H1 (cell line): ENCODE results near the gene WRAP53. TPM values are rescaled to one million over a fixed set of nuclear protein-coding genes. Genes with fewer than 3 reads are reported as not detected.

Experiments
- CTCF ChIA-PET: fragments of 300-600 bp; sonication (Branson Sonifier 250); formaldehyde crosslinking; loops from one replicate; lab custom pipeline; 2021; ENCODE audit not compliant: partially characterized antibody; lab: Charles Lee
- POLR2A ChIA-PET: fragments of 300-600 bp; sonication (Branson Sonifier 250); formaldehyde crosslinking; loops from one replicate; lab custom pipeline; 2021; ENCODE audit warnings: inconsistent platforms; ENCODE audit not compliant: partially characterized antibody; lab: Charles Lee
- DNase-seq, 2 experiments: peaks; one replicate each; pipeline versions ENCODE4 v3.0.0 to v3.0.0-alpha.2; 2010 to 2022; ENCODE audit warnings: low spot score in 2 of 2, low read depth in 1 of 2, mixed read lengths in 1 of 2
- FAIRE-seq: peaks from 2 replicates; lab custom pipeline; 2011; peaks lifted over from hg19 to GRCh38; lab: Jason Lieb, UNC
- H2AFZ ChIP-seq: 2 replicates; pipeline ENCODE4 v1.8.1; 2012; ENCODE audit warnings: low read length, inconsistent platforms
- H2AK5ac ChIP-seq: 2 replicates; pipeline ENCODE4 v1.6.1; 2013; ENCODE audit warnings: low read depth, low read length
- H2BK120ac ChIP-seq: replicated peaks from 2 replicates; pipeline ENCODE3; 2013; ENCODE audit warnings: low read depth, low read length, inconsistent platforms
- H2BK12ac ChIP-seq: 2 replicates; pipeline ENCODE4 v1.6.1; 2013; ENCODE audit warnings: low read depth, low read length
- H2BK15ac ChIP-seq: 2 replicates; pipeline ENCODE4 v1.6.1; 2013; ENCODE audit warnings: low read length
- H2BK20ac ChIP-seq: 2 replicates; pipeline ENCODE4 v1.6.1; 2013; ENCODE audit warnings: low read length
- H2BK5ac ChIP-seq: 2 replicates; pipeline ENCODE4 v1.6.1; 2013; ENCODE audit warnings: low read depth, low read length
- H3K14ac ChIP-seq: 2 replicates; pipeline ENCODE4 v1.6.1; 2013; ENCODE audit warnings: inconsistent platforms; ENCODE audit not compliant: insufficient read length
- H3K18ac ChIP-seq: 2 replicates; pipeline ENCODE4 v1.6.1; 2013; ENCODE audit warnings: low read length; ENCODE audit errors: extremely low read depth
- H3K23ac ChIP-seq: 2 replicates; pipeline ENCODE4 v1.6.1; 2013; ENCODE audit warnings: inconsistent platforms; ENCODE audit not compliant: insufficient read length
- H3K23me2 ChIP-seq: 2 replicates; pipeline ENCODE4 v1.6.1; 2013; ENCODE audit warnings: low read depth, low read length
- H3K27ac ChIP-seq: 2 replicates; pipeline ENCODE4 v1.6.1; 2011; ENCODE audit warnings: low read depth, low read length, inconsistent platforms
- H3K27me3 ChIP-seq, 4 experiments: replicated peaks in 1 of 4; 1 replicate in 1 of 4; 2 replicates in 3 of 4; pipeline versions ENCODE4 v1.6.1 to v1.8.1; 2011 to 2013; ENCODE audit warnings: low read length in 3 of 4, mild to moderate bottlenecking in 3 of 4, inconsistent platforms in 2 of 4, mixed read lengths in 2 of 4, moderate library complexity in 1 of 4; ENCODE audit not compliant: control insufficient read depth in 3 of 4, insufficient read depth in 3 of 4; ENCODE audit errors: extremely low read depth in 1 of 4
- H3K36me3 ChIP-seq, 4 experiments: 2 replicates each; pipeline versions ENCODE4 v1.6.1 to v1.8.1; 2011 to 2013; ENCODE audit warnings: mild to moderate bottlenecking in 4 of 4, low read length in 3 of 4, moderate library complexity in 2 of 4, control low read depth in 1 of 4, inconsistent platforms in 1 of 4; ENCODE audit not compliant: insufficient read depth in 4 of 4, control insufficient read depth in 2 of 4
- H3K4ac ChIP-seq: replicated peaks from 2 replicates; pipeline ENCODE3; 2013; ENCODE audit warnings: low read length, low read depth, mixed read lengths, inconsistent platforms; ENCODE audit not compliant: insufficient read length
- H3K4me1 ChIP-seq, 4 experiments: replicated peaks in 1 of 4; 1 replicate in 1 of 4; 2 replicates in 3 of 4; pipeline versions ENCODE4 v1.6.1 to v1.8.1; 2011 to 2013; ENCODE audit warnings: low read length in 3 of 4, inconsistent platforms in 2 of 4, mixed read lengths in 1 of 4; ENCODE audit not compliant: insufficient read depth in 4 of 4, control insufficient read depth in 3 of 4
- H3K4me2 ChIP-seq, 2 experiments: 2 replicates each; pipeline versions ENCODE4 v1.6.1 to v1.8.1; 2011 to 2013; ENCODE audit warnings: low read depth in 2 of 2, low read length in 2 of 2, control low read depth in 1 of 2, inconsistent platforms in 1 of 2, mild to moderate bottlenecking in 1 of 2; ENCODE audit not compliant: insufficient read depth in 1 of 2
- H3K4me3 ChIP-seq, 4 experiments: fragments of 200-600, 300-600 bp in 1 of 4; sonication (generic), shearing (Covaris generic), sonication (Bioruptor Twin) in 1 of 4; 2 replicates each; pipeline versions ENCODE4 v1.5.1 to v1.8.1; 2011 to 2016; ENCODE audit warnings: low read length in 4 of 4, low read depth in 3 of 4, control low read depth in 2 of 4, inconsistent platforms in 2 of 4, mild to moderate bottlenecking in 2 of 4, mixed read lengths in 1 of 4, moderate library complexity in 1 of 4; ENCODE audit not compliant: insufficient read depth in 2 of 4; ENCODE audit errors: extremely low read depth in 1 of 4
- H3K56ac ChIP-seq: replicated peaks from 2 replicates; pipeline ENCODE3; 2013; ENCODE audit warnings: low read depth, mild to moderate bottlenecking, mixed read lengths, low read length, inconsistent platforms; ENCODE audit not compliant: insufficient read length
- H3K79me1 ChIP-seq: 2 replicates; pipeline ENCODE4 v1.6.1; 2013; ENCODE audit warnings: low read depth, low read length, control low read depth
- H3K79me2 ChIP-seq, 2 experiments: 2 replicates each; pipeline versions ENCODE4 v1.6.1 to v1.8.1; 2012 to 2013; ENCODE audit warnings: low read length in 2 of 2, mild to moderate bottlenecking in 2 of 2, inconsistent platforms in 1 of 2; ENCODE audit not compliant: insufficient read depth in 2 of 2, control insufficient read depth in 1 of 2
- H3K9ac ChIP-seq, 4 experiments: replicated peaks in 1 of 4; 1 replicate in 1 of 4; 2 replicates in 3 of 4; pipeline versions ENCODE4 v1.6.1 to v1.8.1; 2011 to 2013; ENCODE audit warnings: low read depth in 3 of 4, low read length in 3 of 4, control low read depth in 2 of 4, mild to moderate bottlenecking in 2 of 4, moderate library complexity in 2 of 4, inconsistent platforms in 1 of 4; ENCODE audit errors: extremely low read depth in 1 of 4
- H3K9me3 ChIP-seq, 2 experiments: 2 replicates each; pipeline versions ENCODE4 v1.6.1 to v1.8.1; 2012 to 2013; ENCODE audit warnings: mild to moderate bottlenecking in 2 of 2, moderate library complexity in 2 of 2, control low read depth in 1 of 2, inconsistent platforms in 1 of 2, low read depth in 1 of 2, low read length in 1 of 2, mixed read lengths in 1 of 2; ENCODE audit not compliant: insufficient read depth in 2 of 2
- H4K20me1 ChIP-seq, 2 experiments: replicated peaks in 1 of 2; 2 replicates each; pipeline versions ENCODE3 to v1.8.1; 2011 to 2013; ENCODE audit warnings: inconsistent platforms in 2 of 2, low read length in 2 of 2, mild to moderate bottlenecking in 1 of 2; ENCODE audit not compliant: insufficient read depth in 2 of 2, control insufficient read depth in 1 of 2
- H4K5ac ChIP-seq: 2 replicates; pipeline ENCODE4 v1.6.1; 2013; ENCODE audit warnings: low read length, low read depth, mixed read lengths, inconsistent platforms; ENCODE audit not compliant: insufficient read length
- H4K8ac ChIP-seq: 2 replicates; pipeline ENCODE4 v1.8.0; 2013; ENCODE audit warnings: mild to moderate bottlenecking, moderate library complexity, low read length, inconsistent platforms; ENCODE audit not compliant: insufficient read depth; ENCODE audit errors: extremely low read depth
- H4K91ac ChIP-seq: replicated peaks from 2 replicates; pipeline ENCODE3; 2013; ENCODE audit warnings: low read length, mixed read lengths, inconsistent platforms; ENCODE audit not compliant: insufficient read length
- BCL11A ChIP-seq, 2 experiments: IDR thresholded peaks; one replicate each; pipeline ENCODE4 v1.6.1; 2011; ENCODE audit warnings: low read depth in 2 of 2, low read length in 2 of 2, mild to moderate bottlenecking in 2 of 2
- EZH2 ChIP-seq: fragments of 200-600 bp; sonication (generic); IDR thresholded peaks from 2 replicates; pipeline ENCODE4 v1.7.1; 2012; ENCODE audit warnings: low read depth, mild to moderate bottlenecking, moderate library complexity, low read length, inconsistent platforms; ENCODE audit not compliant: severe bottlenecking
- HDAC2 ChIP-seq, 2 experiments: fragments of 300-600 bp in 1 of 2; sonication (generic) in 1 of 2; IDR thresholded peaks; 2 replicates each; pipeline ENCODE4 v1.6.1; 2011 to 2012; ENCODE audit warnings: low read depth in 2 of 2, low read length in 2 of 2, mild to moderate bottlenecking in 2 of 2, moderate library complexity in 2 of 2, borderline replicate concordance in 1 of 2, inconsistent platforms in 1 of 2
- JUN ChIP-seq: IDR thresholded peaks from 2 replicates; pipeline ENCODE4 v1.6.1; 2011; ENCODE audit warnings: low read depth, mild to moderate bottlenecking, improper control_type of control experiment, low read length
- PHF8 ChIP-seq: fragments of 200-600 bp; sonication (generic); conservative IDR thresholded peaks from 2 replicates; pipeline ENCODE4 v1.7.1; 2012; ENCODE audit warnings: low read depth, mild to moderate bottlenecking, inconsistent platforms, low read length, moderate library complexity
- POU5F1 ChIP-seq: IDR thresholded peaks from 2 replicates; pipeline ENCODE4 v1.6.1; 2011; ENCODE audit warnings: low read depth, mild to moderate bottlenecking, low read length, moderate library complexity
- SP4 ChIP-seq: IDR thresholded peaks from 2 replicates; pipeline ENCODE4 v1.6.1; 2012; ENCODE audit warnings: low read length, inconsistent platforms
- WGBS, 2 experiments: shearing (Covaris generic) in 1 of 2; methylation state at CpG; one replicate each; pipeline versions ENCODE4 v1.1.6 to v1.1.7; 2013 to 2015; ENCODE audit warnings: low lambda C conversion rate in 2 of 2, mixed read lengths in 2 of 2, inconsistent platforms in 1 of 2, low coverage in 1 of 2, missing lambda C conversion rate in 1 of 2; ENCODE audit not compliant: insufficient replicate concordance in 2 of 2, insufficient coverage in 1 of 2, insufficient read length in 1 of 2; ENCODE audit errors: extremely low coverage in 1 of 2, missing lambda C conversion rate in 1 of 2; 5-methylcytosine and 5-hydroxymethylcytosine counted together
- polyA plus RNA-seq, 7 experiments: library from polyadenylated mRNA; depleted of rRNA in 3 of 7; stranded (reverse) in 5 of 7; unstranded in 2 of 7; fragments of >200 nt in 5 of 7; fragments of 200-250 nt in 2 of 7; gene quantifications; 1 replicate in 5 of 7; 2 replicates in 1 of 7; 4 replicates in 1 of 7; pipeline versions ENCODE4 v1.2.1 to v1.2.3, GENCODE V29; 2011 to 2013; ENCODE audit warnings: missing spikeins in 2 of 7, mixed read lengths in 2 of 7
- total RNA-seq: library from RNA; stranded (reverse); fragmentation: NEBNext Ultra II Directional; extraction: Animal tissue kit (Norgen Biotek cat#: 25700); gene quantifications from 2 replicates; pipeline ENCODE4 v1.2.1, GENCODE V29; 2021
- TF ChIP-seq, protein P1 (sequence below): IDR thresholded peaks from 2 replicates; pipeline ENCODE4 v1.6.1; 2012; ENCODE audit warnings: low read length, inconsistent platforms
- TF ChIP-seq, protein P2 (sequence below): IDR thresholded peaks from 2 replicates; pipeline ENCODE4 v1.6.1; 2011; ENCODE audit warnings: low read depth, mild to moderate bottlenecking, low read length; ENCODE audit not compliant: insufficient read depth

Gene WRAP53
- total and polyA plus RNA-seq, 2 of the 8 experiments (the other 6 are each of a cell fraction or from before 2014, with no cell fraction given), result 29.2 to 30.1 TPM

DNA sequence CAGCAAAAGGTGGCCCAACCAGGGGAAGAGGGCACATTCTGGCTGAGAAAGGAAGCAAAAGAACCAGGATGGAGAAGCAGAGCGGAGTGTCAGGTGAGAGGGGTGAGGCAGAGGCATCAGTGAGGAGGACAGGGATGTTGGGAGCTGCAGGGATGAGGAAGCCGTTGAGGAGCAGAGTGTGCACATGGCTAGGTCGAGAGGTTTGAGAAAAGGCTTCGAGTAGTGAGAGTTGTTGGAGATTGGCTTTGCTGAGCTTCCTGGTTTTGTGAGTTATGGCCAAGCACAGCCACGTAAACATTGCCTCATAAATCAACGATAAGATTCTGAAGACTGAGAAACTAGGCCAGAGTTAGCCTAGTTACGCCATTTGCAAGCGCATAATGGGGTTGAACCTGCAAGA, 56.1 kb downstream of the WRAP53 start:
- H3K4me3 ChIP-seq, result no peak overlapping the region
- no peak overlapping the region for H3K18ac ChIP-seq
- POLR2A ChIA-PET, result interaction anchor here (1.2 kb wide), 1 partner anchor 93 kb away, joined by 6 read pairs; no protein-coding TSS in a partner anchor
- no peak overlapping the region; the same call in 1 of the 2 replicates for H4K8ac ChIP-seq
- no peak overlapping the region for H2AK5ac ChIP-seq
- H2BK120ac ChIP-seq, result no peak overlapping the region
- H3K23ac ChIP-seq, result no peak overlapping the region
- no peaks in the 10 kb centered on the region for H3K79me2 ChIP-seq
- H3K56ac ChIP-seq, result no peak overlapping the region
- H4K91ac ChIP-seq, result no peak overlapping the region
- no peak overlapping the region for H3K14ac ChIP-seq
- no peaks in the 10 kb centered on the region for H3K79me1 ChIP-seq
- CTCF ChIA-PET, result interaction anchor here (0.6 to 4.4 kb wide), 35 partner anchors 10 to 313 kb away, joined by 3 to 71 read pairs (median 5); partner anchors contain the start of genes KDM6B, NAA38 and TP53
- H4K20me1 ChIP-seq, result no peaks in the 10 kb centered on the region
- H2BK5ac ChIP-seq, result no peak overlapping the region
- no peaks in the 10 kb centered on the region; a peak in 1 of 7 replicates for H3K27me3 ChIP-seq
- H3K27ac ChIP-seq, result no peak overlapping the region
- H4K5ac ChIP-seq, result no peak overlapping the region
- no peak overlapping the region for H2BK15ac ChIP-seq
- H2AFZ ChIP-seq, result no peak overlapping the region
- H3K9ac ChIP-seq, result no peak overlapping the region
- H3K23me2 ChIP-seq, result no peaks in the 10 kb centered on the region; the same call in 1 of the 2 replicates
- H3K9me3 ChIP-seq, result no peaks in the 10 kb centered on the region
- H3K4me2 ChIP-seq, result no peak overlapping the region
- no peak for DNase-seq
- H2BK20ac ChIP-seq, result no peak overlapping the region
- H3K4me1 ChIP-seq, result no peaks in the 10 kb centered on the region
- FAIRE-seq, result no peak
- no peaks in the 10 kb centered on the region for H3K36me3 ChIP-seq
- H3K4ac ChIP-seq, result no peak overlapping the region
- no peak overlapping the region for H2BK12ac ChIP-seq
- 93% methylated on average over 8 of the region's 8 CpGs; no CpG with 5 or more reads in 1 of the 2 experiments for WGBS, 2 experiments
- TF ChIP-seq BCL11A (IDR thresholded peaks at IDR 0.05; ENCODE audit: low read depth in 2 of 2, low read length in 2 of 2) (no peak), SP4 (no peak), POU5F1 (no peak), HDAC2 (IDR thresholded peaks at IDR 0.05; ENCODE audit: borderline replicate concordance in 1 of 2, low read depth in 2 of 2, low read length in 2 of 2) (no peak), JUN (no peak), PHF8 (no peak), EZH2 (no peak)
- TF ChIP-seq, protein P1, sequence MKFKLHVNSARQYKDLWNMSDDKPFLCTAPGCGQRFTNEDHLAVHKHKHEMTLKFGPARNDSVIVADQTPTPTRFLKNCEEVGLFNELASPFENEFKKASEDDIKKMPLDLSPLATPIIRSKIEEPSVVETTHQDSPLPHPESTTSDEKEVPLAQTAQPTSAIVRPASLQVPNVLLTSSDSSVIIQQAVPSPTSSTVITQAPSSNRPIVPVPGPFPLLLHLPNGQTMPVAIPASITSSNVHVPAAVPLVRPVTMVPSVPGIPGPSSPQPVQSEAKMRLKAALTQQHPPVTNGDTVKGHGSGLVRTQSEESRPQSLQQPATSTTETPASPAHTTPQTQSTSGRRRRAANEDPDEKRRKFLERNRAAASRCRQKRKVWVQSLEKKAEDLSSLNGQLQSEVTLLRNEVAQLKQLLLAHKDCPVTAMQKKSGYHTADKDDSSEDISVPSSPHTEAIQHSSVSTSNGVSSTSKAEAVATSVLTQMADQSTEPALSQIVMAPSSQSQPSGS, result no peak
- TF ChIP-seq, protein P2, sequence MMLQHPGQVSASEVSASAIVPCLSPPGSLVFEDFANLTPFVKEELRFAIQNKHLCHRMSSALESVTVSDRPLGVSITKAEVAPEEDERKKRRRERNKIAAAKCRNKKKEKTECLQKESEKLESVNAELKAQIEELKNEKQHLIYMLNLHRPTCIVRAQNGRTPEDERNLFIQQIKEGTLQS, result no peak
